ENCODE results near the gene KBTBD7. TPM values are rescaled to one million over a fixed set of nuclear protein-coding genes. Genes with fewer than 3 reads are reported as not detected.

The KBTBD7 gene, protein sequence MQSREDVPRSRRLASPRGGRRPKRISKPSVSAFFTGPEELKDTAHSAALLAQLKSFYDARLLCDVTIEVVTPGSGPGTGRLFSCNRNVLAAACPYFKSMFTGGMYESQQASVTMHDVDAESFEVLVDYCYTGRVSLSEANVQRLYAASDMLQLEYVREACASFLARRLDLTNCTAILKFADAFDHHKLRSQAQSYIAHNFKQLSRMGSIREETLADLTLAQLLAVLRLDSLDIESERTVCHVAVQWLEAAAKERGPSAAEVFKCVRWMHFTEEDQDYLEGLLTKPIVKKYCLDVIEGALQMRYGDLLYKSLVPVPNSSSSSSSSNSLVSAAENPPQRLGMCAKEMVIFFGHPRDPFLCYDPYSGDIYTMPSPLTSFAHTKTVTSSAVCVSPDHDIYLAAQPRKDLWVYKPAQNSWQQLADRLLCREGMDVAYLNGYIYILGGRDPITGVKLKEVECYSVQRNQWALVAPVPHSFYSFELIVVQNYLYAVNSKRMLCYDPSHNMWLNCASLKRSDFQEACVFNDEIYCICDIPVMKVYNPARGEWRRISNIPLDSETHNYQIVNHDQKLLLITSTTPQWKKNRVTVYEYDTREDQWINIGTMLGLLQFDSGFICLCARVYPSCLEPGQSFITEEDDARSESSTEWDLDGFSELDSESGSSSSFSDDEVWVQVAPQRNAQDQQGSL
- 5.9 TPM for total RNA-seq

DNA sequence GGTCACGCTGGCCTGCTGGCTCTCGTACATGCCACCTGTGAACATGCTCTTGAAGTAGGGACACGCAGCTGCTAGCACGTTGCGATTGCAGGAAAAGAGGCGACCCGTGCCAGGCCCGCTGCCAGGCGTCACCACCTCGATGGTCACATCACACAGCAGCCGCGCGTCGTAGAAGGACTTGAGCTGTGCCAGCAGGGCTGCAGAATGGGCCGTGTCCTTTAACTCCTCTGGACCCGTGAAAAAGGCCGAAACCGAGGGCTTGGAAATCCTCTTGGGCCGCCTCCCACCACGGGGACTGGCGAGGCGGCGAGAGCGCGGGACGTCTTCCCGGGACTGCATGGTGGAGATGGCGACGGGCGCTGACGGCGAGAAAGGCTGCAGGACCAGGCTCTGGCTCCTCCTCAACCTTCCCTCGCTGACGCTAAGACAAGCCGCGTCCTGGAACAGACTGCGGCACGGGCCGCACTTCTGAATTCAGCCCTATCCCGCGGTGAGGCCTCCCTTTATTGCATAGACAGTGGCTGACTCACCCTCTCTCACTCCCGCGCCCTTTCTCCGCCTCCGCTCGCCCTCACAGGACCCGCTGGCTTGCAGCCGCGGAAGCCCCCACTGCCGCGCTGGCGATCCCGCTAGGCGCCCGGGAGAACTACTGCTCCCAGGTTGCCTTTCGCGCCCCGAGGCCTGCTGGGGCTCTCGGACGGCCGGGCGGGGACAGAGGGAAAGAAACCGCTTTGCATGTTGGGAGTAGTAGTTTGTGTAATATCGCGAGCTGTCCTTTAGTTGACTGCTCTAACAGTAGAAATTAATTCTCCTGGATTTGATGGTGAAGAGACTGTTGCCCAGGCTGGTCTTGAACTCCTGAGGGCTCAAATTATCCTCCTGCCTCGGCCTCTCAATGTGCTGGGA is at the start of gene KBTBD7:
KBTBD7 (minus strand) TSS at position 651 of the 906 bp plus-strand sequence; CDS start at position 339, 312 bp downstream.
- no peaks in the 10 kb centered on the region for H3K27me3 ChIP-seq
- no peaks in the 10 kb centered on the region for H3K9me3 ChIP-seq
- H3K27ac ChIP-seq, result peak within 1 kb of the TSS; percentile 75
- peak within 1 kb of the TSS; percentile 52 to 81 for H3K4me3 ChIP-seq
- H3K36me3 ChIP-seq, result no peaks in the 10 kb centered on the region
- TF ChIP-seq POLR2AphosphoS5 (IDR thresholded peaks at IDR 0.05; ENCODE audit: insufficient read depth in 1 of 2, low read depth in 1 of 2) (peak; percentile 95 to 97), POLR2A (IDR thresholded peaks at IDR 0.05) (peak in 1 of 2 donors; percentile 31), CTCF (IDR thresholded peaks at IDR 0.05) (peak in 2 of 3 experiments; percentile 4 to 13)
- intact Hi-C loops (cut with DNase I), result loop anchor here (10.0 kb wide), 1 partner anchor 59 kb away; the partner anchor contains the start of gene KBTBD6
- peak in 1 of 2 donors; percentile 93 for DNase-seq (ENCODE audit: extremely low spot score in 2 of 2)
- peaks cover 33% of the 10 kb centered on the region for H3K4me1 ChIP-seq

GRCh38 chr13:41241626-41242025 is 47.3 kb upstream of the KBTBD7 start:
- TF ChIP-seq CTCF (IDR thresholded peaks at IDR 0.05), result no peak
- TF ChIP-seq POLR2AphosphoS5 (IDR thresholded peaks at IDR 0.05; ENCODE audit: insufficient read depth in 1 of 2, low read depth in 1 of 2), result no peak
- no peak for TF ChIP-seq POLR2A (IDR thresholded peaks at IDR 0.05)
- Histone ChIP-seq H3K27ac (no peak overlapping the region), H3K36me3 (peaks cover 0 to 8% of the 10 kb centered on the region in 2 donors), H3K9me3 (no peaks in the 10 kb centered on the region), H3K4me1 (peaks cover 15% of the 10 kb centered on the region), H3K4me3 (no peak overlapping the region), H3K27me3 (no peaks in the 10 kb centered on the region)
- intact Hi-C loops (cut with DNase I), result no loop called here
- DNase-seq (ENCODE audit: extremely low spot score in 2 of 2), result no peak

- no peaks in the 10 kb centered on the region for H3K4me1 ChIP-seq
- H3K36me3 ChIP-seq, result peaks cover 0 to 17% of the 10 kb centered on the region in 2 donors
These were observed 42.0 kb upstream of the KBTBD7 start for GRCh38 chr13:41236369-41236768.

More at GRCh38 chr13:41236369-41236768, 42.0 kb upstream of the KBTBD7 start:
- Histone ChIP-seq H3K9me3 (no peaks in the 10 kb centered on the region), H3K4me3 (no peak overlapping the region), H3K27ac (no peak overlapping the region), H3K27me3 (no peaks in the 10 kb centered on the region)
- TF ChIP-seq POLR2AphosphoS5 (IDR thresholded peaks at IDR 0.05; ENCODE audit: insufficient read depth in 1 of 2, low read depth in 1 of 2), result no peak
- no peak for TF ChIP-seq POLR2A (IDR thresholded peaks at IDR 0.05)
- no peak for TF ChIP-seq CTCF (IDR thresholded peaks at IDR 0.05)
- no peak for DNase-seq (ENCODE audit: extremely low spot score in 2 of 2)
- intact Hi-C loops (cut with DNase I), result no loop called here
